GM12892 (cell line): ENCODE measurements around the gene SLC38A1.

ENCODE experiments used
- POLR2A ChIP-seq: IDR thresholded peaks from 2 replicates; pipeline ENCODE4 v1.6.1; 2011; ENCODE audit warnings: low read depth, low read length, control low read depth
- POLR2AphosphoS5 ChIP-seq: IDR thresholded peaks from 2 replicates; pipeline ENCODE4 v1.6.1; 2011; ENCODE audit warnings: low read depth, low read length, control low read depth

DNA sequence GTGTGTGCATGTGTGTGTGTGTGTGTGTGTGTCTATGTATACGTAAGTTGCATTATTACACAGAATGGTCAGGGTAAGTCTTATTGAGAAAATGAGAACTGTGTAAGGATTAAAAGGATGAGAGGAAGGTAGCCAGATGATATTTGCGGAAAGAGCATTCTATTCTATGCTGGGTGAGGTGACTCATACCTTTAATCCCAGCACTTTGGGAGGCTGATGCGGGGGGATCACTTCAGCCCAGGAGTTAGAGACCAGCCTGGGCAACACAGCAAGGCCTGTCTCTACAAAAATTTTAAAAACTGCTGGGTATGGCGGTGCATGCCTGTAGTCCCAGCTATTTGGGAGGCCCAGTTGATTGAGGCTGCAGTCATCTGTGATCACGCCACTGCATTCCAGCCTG, 103.7 kb downstream of the SLC38A1 start:
- TF ChIP-seq POLR2A: no peak
- TF ChIP-seq POLR2AphosphoS5: no peak
